Measurements from ENCODE around the gene PUS3. TPM values are rescaled to one million over a fixed set of nuclear protein-coding genes. Genes with fewer than 3 reads are reported as not detected.
A peak's percentile ranks its signal among the peaks of the same experiment; 100 is the strongest.

The PUS3 gene, protein sequence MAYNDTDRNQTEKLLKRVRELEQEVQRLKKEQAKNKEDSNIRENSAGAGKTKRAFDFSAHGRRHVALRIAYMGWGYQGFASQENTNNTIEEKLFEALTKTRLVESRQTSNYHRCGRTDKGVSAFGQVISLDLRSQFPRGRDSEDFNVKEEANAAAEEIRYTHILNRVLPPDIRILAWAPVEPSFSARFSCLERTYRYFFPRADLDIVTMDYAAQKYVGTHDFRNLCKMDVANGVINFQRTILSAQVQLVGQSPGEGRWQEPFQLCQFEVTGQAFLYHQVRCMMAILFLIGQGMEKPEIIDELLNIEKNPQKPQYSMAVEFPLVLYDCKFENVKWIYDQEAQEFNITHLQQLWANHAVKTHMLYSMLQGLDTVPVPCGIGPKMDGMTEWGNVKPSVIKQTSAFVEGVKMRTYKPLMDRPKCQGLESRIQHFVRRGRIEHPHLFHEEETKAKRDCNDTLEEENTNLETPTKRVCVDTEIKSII
- polyA plus RNA-seq (2014; cell fraction: cytosol; rRNA removed) = 17.2 and 22.8 TPM in 2 replicates
- polyA plus RNA-seq (2014; cell fraction: nucleus; rRNA removed) = 11.5 and 18.2 TPM in 2 replicates

DNA sequence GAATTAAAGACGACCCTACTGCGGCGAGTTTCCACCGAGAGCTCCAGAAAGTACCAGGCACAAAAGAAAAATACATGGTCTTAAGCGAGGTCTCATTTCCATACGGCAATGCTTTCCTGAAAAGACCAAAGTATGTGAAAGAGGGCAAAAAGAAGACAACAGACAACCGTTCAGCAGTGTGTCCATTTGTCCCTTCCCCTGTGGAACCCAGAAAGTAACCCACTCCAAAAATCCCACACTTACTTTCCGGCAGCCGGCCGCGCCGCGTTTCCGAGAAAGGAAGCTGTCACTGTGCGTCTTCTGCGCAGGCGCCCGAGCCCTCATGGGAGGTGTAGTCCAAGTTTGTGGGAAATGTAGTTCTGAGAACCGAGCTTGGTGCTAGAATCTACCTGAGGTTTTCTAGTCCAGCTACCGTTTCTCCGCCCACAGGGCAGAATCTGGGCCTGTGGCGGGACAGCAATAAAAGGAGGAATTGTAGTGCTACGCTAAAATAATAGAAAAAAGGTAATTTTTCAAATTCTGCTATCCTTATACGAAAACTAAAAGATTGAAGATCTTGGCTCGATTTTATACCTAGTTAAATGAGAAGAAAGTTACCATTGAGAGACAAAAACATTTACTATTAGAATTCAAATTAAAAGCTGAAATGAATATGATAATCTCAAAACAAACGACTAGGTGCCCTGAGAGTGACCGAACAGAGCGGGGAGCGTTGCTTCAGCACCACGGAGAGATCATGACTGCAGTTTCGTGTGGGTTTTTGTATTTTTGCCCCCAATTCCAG is at the start of gene PUS3:
Gene PUS3, minus strand, starts transcription at position 280 of the 784 bp plus-strand sequence. CDS start 6,922 bp downstream, outside the sequence.
- peak; percentile 81 for DNase-seq (ENCODE audit: low spot score)

DNA sequence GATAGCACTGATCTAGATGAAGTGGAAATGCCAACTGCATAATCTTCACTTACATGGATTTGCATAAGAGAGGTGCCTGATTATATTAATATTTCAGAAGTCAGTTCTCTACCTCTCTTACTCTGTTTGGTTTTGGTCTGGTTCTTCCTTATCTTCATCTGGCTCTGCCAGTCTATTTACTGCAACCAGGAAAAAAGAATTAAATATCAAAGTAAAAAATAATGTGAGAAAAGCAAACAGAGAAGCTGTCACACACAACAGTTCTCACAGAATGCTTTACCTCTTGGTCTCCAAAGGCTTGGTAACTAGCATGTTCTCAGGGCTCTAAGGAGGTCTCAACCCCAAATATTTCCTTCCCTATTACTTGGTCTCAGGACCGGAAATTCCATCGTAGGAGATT is 49.6 kb upstream of the PUS3 start:
- DNase-seq (ENCODE audit: low spot score) = no peak

DNA sequence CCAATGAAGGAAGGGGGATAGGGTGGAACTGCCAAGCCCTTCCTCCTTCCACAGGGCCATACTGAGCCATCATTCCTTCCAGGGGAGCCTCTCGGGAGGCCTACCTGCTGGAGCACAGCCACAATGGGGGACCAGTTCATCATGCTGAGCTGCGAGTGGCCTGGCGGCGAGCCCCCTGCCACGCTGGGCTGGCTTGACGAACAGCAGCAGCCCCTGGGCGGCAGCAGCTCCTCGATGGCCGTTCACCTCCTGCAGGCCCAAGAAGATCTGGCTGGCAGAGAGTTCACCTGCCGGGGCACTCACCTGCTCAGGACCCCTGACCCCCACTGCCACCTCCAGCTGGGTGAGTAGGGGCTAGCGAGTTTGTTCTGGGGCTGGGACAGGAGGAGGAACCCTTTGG is 48.7 kb upstream of the PUS3 start:
- DNase-seq (ENCODE audit: low spot score) = peak; percentile 11

DNA sequence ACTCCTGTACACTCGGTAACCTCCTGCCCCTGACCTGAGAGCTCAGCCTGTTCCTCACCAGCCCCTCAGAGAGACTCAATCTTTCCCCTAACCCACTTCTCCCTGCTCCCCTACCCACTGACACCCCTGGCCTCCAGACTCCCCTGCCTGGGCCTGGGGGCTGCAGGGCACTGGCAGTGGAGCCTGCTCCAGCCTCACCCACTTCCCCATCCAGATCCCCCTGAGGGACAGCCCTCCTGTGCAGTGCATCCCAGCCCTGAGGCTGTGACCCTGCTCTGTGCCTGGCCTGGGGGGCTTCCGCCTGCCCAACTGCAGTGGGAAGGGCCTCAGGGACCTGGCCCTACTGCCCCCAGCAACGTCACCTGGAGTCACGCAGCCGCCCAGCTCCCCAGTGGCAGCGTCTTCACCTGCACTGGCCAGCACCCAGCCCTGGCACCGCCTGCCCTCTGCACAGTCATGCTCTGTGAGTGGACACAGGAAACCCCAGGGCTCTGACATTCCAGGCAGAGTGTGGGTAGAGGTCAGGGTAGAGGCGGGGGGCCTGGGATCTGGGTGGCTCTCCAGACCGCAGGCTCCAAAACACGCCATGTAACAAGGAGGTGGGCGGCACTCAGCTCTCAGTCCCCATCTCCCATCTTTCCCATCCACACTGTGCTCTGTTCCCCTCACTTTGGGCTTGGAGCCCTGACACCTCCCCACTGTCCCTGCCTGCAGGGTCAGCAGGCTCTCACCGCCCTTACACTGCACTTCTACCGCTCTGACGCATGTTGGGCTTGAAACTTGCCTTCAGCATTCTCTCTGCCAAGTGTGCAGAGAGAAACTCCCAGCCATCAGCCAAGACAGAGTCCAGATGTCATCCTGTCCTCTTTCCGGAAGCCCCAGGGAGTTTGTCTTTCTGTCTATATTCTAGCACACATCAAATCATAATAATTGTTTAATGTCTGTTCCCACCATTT is 48.0 kb upstream of the PUS3 start:
- DNase-seq (ENCODE audit: low spot score) = no peak

DNA sequence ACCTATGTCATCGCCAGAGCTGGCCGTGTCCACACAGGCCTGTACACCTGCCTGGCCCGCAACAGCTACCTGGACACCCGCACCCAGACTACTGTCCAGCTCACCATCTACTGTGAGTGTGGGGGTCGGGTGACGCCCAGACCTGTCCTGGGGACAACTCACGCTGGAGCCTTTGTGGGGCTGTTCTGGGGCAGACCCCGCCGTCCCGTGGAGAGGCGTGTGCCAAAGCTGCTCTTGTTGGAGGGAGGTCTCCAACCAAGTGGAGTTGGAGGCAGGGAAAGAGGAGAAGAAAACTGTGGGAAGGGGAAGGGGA is 47.1 kb upstream of the PUS3 start:
- DNase-seq (ENCODE audit: low spot score) = no peak

DNA sequence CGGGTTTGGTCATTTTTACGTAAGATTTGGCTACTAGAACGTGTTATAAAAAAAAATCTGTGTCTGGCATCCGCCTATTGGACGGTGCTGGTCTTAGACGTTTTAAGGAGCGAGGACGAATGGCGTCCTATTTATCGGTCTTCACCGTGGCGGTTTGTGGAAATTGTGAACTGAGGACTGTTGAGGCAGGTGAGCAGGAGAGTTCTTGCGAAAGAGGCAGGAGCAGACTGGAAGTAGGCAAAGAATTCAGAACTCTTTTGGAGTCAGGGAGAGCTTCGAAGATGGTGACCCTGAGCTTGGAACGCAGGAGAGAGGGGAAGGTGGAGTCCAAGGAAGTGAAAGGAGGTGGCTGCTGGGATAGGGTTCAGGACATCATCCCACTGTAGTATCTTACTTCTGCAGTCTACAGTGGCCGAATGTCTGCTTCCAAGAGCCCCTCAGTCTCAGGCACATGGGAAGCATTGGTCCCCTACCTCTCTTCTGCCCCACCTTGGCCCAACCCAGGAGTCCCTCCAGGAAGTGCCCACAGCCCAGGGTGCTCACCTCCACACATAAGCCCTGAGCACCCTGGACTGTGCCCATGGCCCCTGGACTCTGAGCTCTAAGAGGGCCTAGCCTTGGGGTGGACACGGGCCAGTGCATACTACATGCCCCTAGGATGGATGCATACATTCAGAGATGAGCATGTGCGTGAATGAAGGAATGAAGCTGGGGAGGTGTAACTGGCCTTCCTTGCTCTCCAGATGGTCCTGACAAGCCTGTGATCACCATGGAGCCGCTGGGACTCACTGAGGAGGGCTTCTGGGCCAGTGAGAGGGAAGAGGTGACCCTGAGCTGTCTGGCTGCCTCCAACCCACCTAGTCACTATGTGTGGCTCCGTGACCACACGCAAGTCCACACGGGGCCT is 46.5 kb upstream of the PUS3 start:
- DNase-seq (ENCODE audit: low spot score) = no peak

DNA sequence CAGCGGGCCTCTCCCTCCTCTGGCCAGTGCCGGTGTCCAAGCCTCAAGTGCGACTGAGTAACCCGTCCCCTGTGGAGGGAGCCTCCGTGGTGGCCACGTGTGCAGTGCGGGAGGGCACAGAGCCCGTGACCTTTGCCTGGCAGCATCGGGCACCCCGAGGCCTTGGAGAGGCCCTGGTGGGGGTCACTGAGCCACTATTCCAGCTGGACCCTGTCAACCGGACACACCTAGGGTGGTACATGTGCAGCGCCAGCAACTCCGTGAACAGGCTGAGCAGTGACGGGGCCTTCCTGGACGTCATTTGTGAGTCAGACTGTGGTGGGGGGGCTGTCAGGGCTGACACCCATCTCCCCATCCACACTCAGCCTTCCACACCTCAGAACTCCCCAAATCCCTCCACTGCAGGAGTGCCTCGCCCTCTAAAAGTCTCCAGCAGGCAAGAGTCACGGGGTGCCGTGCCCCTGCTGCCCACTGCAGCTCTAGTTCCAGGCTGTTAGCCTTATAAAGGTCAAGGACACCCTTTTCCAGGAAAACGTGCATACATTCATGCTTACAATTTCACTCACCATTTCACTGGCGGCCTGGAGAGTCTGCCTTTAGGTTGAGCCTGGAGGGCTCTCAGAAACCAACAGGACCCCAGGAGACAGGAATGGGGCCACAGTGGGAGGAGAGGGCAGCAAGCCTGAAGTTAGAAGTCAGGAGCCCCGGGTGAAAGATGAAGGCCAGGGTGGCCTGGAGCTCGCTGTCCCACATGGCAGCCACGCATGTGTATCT is 45.5 kb upstream of the PUS3 start:
- DNase-seq (ENCODE audit: low spot score) = no peak

DNA sequence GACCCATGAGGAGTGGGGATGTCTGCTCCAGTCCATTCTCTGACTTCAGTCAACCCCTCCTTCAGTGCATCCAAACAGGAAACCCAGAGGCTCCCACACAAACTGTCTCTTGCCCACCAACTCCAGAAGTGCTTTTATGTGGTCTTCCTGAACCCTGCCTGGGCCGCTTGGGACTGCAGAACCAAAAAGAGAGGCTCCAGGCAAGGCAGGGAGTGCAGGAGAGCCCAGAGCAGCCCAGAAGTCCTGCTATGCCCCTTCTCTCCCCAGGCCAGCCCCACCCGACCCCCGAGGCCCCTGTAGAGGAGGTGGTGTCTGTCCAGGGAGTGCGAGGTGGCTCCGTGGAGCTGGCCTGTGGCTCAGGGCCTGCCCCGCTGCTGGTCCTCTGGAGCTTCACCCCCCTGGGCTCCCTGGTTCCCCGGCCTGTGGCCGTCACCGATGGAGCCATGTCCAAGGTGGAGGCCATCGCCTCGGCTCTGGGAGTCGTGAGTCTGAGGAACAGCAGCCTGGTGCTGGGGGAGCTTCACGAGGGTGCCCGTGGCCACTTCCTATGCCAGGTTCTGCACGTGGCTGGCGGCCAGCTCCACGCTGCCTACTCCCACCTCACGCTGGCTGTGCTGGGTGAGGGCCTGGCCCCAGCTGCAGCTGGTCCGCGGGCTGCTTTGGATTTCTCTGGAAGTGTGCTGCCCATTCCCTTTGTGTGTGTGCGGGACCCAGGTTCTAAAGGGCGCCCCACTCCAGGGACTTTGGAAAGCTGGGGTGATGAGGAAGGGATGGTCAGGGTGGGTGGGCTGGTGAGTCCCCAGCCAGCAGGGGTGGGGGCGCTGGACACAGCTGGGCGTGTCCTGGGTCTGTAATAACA is 44.6 kb upstream of the PUS3 start:
- DNase-seq (ENCODE audit: low spot score) = no peak

DNA sequence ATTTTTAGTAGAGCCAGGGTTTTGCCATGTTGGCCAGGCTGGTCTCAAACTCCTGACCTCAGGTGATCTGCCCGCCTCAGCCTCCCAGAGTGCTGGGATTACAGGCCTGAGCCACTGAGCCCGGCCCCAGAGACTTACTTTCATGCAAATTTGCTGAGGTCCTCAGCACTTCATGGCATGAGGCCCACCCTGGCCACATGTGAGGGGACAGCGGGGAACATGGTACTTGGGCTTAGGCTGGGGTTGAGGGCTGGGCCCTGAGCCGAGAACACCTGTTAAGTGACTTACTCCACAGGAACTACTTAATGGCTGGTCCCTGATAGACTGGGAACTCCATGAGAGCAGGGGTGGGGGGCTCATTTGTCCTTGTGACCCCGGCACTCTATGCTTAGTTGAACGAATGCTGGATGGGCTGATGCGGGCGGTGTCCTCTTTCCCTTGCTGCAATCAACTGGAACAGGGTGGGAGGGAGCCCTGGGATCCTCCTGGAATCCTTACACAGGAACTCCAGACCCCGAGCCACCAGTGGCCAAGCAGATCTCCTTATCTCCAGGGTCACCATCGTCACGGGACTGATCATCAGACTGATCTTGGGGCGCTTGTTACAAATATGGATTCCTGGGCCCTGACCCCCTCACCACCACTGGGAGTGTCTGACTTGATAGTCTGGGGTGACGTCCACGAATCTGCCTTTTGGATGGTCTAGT is 43.9 kb upstream of the PUS3 start:
- DNase-seq (ENCODE audit: low spot score) = no peak

DNA sequence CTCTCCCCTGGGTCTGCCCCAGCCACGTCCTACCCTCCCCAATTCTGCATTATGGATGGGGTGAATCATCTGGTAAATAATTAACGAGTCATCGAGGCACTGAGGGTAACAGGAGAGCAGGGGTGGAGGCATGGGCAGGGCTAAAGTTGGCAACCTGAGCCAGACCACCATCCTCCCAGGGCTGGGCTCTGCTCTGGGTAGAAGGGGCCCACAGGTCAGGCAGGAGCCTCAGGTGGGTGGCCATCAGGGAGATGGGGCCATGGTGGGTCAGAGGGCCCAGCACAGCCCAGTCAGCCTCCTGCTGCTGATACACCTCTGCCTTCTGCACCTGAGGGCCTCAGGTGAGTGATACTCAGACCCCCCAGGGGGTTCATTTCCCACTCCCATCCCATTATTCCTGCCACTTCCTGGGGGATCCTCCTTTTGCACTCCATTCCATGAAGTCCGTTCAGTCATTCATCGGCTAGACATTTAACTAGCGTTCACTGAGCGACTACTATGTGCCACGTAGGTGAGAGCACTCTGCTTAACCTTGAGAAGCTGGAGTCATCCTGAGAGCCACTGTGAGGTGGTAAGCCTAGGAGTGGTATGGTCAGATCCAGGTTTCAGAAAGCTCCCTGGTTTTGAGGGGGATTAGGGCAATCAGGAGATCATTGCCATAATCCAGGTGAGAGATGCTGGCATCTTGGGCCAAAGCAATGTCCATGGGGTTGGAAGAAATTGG is 43.0 kb upstream of the PUS3 start, which contains the start of gene VSIG10L2:
Gene VSIG10L2, plus strand, starts transcription at position 248 of the 724 bp plus-strand sequence. Its CDS starts 12 bp downstream, at position 260.
- DNase-seq (ENCODE audit: low spot score) = no peak

DNA sequence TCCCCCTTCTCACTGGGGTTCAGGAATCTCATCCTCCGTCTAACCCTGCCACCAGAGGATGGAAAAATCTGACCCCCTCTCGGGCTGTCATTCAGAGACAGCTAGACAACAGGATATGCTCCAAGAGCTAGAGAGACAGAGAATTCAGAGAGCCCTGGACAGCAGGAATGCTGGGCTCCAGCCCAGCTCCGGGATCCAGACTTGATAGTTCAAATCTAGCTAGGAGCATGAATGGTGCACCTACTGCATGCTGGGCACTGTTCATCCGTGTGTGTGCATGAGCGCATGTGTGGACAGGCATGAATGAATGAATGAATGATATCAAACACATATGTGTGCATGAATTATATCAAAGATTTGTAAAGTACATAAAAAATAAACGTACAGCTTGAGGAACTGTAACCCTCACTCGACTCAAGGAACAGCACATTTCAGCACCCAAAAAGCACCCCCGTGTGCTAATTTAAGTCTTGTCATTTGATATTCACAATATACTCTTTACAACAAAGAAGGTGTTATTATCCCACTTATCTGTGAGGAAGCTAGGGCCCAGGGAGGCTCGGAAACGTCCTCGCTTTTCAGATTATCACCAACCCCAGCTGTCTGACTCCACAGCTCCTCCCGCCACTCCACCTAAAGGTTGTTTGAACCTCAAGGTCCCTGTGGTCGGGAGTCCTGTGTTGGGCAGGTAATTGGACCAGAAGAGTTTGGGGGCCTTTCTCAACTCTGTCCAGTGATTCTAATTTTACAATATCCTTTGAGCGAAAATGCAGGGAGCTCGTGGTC is 42.2 kb upstream of the PUS3 start:
- no peak for DNase-seq (ENCODE audit: low spot score)

DNA sequence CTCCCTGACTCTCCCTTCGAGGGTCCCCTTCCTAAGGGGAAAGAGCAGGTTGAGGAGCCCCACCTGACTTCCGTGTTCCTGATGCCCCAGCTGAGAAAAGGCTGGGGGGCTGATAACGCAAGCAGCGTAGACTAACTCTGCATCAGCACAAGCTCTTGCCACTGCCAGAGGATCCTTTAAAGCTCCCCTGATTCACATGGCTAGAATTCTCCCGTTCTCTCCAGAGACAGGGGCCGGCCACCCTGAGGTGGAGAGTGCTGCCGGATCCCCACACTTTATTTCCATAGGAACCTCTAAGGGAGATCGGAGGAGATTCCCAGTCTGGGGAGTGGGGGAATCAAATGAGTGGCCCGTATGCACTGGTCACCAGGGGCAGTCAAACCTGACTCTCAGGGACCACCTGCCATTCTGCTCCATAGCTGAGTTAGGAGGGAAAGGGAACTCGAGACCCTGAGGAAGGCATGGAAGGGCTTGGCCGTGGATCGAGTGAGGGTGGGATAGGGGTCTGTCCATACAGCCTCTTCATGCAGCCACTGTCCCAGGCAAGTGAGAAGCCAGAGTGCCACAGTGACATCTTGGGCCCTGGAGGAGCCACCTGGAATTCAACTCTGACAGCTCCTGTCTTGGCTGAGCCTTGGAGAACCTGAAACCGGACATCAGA is 41.5 kb upstream of the PUS3 start:
- DNase-seq (ENCODE audit: low spot score) = no peak

DNA sequence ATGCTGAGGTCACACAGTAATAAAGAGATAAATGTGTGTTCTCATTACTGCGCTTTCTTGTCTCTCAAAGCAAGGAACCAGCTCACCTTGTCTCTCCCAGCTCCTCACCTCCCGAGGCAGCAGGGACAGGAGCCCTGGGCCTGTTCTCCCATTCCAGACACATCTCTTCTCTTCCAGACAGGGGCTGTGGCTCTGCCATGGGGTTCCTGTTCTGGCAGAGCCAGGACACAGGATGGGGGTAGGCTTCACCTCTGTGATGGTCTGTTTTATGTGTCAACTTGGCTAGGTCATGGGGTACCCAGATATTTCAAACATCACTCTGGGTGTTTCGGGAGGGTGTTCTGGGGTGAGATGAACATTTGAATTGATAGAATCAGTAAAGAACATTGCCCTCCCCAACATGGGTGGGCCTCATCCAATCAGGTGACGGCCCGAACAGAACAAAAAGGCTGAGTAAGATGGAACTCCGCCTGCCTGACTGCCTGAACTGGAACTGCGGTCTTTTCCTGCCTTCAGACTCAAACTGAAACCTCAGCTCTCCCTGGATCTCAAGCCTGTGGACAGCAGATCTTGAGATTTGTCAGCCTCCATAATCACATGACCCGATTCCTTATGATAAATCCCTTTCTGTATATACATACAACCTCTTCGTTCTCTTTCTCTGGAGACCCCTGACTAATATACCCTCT is 40.8 kb upstream of the PUS3 start:
- no peak for DNase-seq (ENCODE audit: low spot score)

DNA sequence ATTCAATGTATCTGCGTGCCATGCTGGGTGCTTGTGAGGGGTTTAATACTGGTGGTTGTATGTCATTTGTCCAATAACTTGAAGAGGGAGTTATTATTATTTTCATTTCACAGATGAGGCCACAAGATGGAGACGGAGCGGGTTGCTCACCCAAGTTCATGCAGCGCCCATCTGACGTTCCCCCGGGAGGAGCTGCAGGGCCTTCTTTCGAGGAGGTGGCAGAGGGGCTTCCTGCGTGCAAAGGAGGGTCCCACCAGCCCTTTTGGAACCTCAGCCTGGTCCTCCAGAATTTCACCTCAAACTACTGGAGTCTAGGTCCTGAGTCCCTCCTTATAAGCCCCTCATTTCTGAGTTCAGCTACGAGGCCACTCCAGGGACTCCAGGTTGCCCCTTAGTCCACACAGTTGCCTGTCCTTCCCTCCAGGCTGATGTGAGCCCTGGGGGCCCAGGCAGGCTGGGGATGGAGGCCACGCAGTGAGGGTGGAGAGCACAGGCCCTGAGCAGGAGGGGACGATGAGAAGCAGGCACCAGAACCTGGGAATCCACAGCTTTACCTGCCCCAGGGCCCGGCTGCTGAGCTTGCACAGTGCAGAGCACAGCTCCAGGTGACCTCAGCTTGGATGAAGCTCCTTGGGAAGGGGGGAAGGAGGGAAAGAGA is 39.9 kb upstream of the PUS3 start:
- DNase-seq (ENCODE audit: low spot score) = no peak

Data from SK-N-DZ (cell line).